B cell (primary cell): Measurements from ENCODE around the gene SPEG. TPM values are rescaled to one million over a fixed set of nuclear protein-coding genes. Genes with fewer than 3 reads are reported as not detected.

Source experiments
- ATAC-seq: fragments of 200-7000 bp; cut with Tn5 transposase; one replicate; pipeline ENCODE4 v1.10.0; 2021; ENCODE audit warnings: low read depth, mild to moderate bottlenecking, moderate number of reproducible peaks, moderate library complexity
- CTCF ChIA-PET: fragments of 350-600 bp; sonication (Branson Sonifier 250); formaldehyde crosslinking; loops from one replicate; lab custom pipeline; 2021; ENCODE audit warnings: antibody characterized with exemption, inconsistent platforms; lab: Charles Lee
- POLR2A ChIA-PET: fragments of 350-600 bp; sonication (Branson Sonifier 250); formaldehyde crosslinking; loops from one replicate; lab custom pipeline; 2021; ENCODE audit warnings: antibody characterized with exemption; lab: Charles Lee
- DNase-seq: peaks from one replicate; pipeline ENCODE4 v3.0.0; 2013
- H2AFZ ChIP-seq: 2 replicates; pipeline ENCODE4 v1.6.1; 2012; ENCODE audit warnings: mild to moderate bottlenecking, low read depth, low read length; ENCODE audit not compliant: insufficient read depth, poor library complexity, severe bottlenecking
- H3K27ac ChIP-seq, 2 donors: 1 replicate in 1 of 2; 2 replicates in 1 of 2; pipeline ENCODE4 v1.5.1; 2012 to 2013; ENCODE audit warnings: low read length in 2 of 2, mild to moderate bottlenecking in 2 of 2, moderate library complexity in 1 of 2
- H3K27me3 ChIP-seq, 4 experiments: fragments of 200-600 bp in 1 of 4; sonication (generic) in 1 of 4; replicated peaks in 1 of 4; 1 replicate in 2 of 4; 2 replicates in 2 of 4; pipeline versions ENCODE4 v1.6.1 to v1.7.0; 2013 to 2016; ENCODE audit warnings: low read length in 3 of 4, mild to moderate bottlenecking in 2 of 4, mixed read lengths in 1 of 4, moderate library complexity in 1 of 4; ENCODE audit not compliant: insufficient read depth in 4 of 4, control insufficient read depth in 3 of 4; ENCODE audit errors: control extremely low read depth in 1 of 4
- H3K36me3 ChIP-seq, 2 experiments: replicated peaks in 1 of 2; 1 replicate in 1 of 2; 2 replicates in 1 of 2; pipeline versions ENCODE4 v1.6.1 to v1.7.1; 2013; ENCODE audit warnings: low read length in 1 of 2; ENCODE audit not compliant: insufficient read depth in 2 of 2, control insufficient read depth in 1 of 2; ENCODE audit errors: control extremely low read depth in 1 of 2, extremely low read depth in 1 of 2
- H3K4me1 ChIP-seq, 2 donors: fragments of 200-600 bp in 1 of 2; sonication (generic) in 1 of 2; 1 replicate in 1 of 2; 2 replicates in 1 of 2; pipeline versions ENCODE4 v1.5.1 to v1.6.1; 2013 to 2017; ENCODE audit warnings: low read length in 2 of 2; ENCODE audit not compliant: control insufficient read depth in 2 of 2, insufficient read depth in 2 of 2
- H3K4me2 ChIP-seq: replicated peaks from 2 replicates; pipeline ENCODE3; 2012; ENCODE audit warnings: mild to moderate bottlenecking, low read depth, low read length; ENCODE audit not compliant: poor library complexity, severe bottlenecking
- H3K4me3 ChIP-seq, 5 experiments: fragments of 200-600 bp in 1 of 5; sonication (generic) in 1 of 5; 1 replicate in 3 of 5; 2 replicates in 2 of 5; pipeline versions ENCODE4 v1.5.1 to v1.7.0; 2011 to 2016; ENCODE audit warnings: low read length in 4 of 5, mild to moderate bottlenecking in 4 of 5, low read depth in 2 of 5, control low read depth in 1 of 5, moderate library complexity in 1 of 5; ENCODE audit not compliant: insufficient read depth in 1 of 5; ENCODE audit errors: control extremely low read depth in 1 of 5, extremely low read depth in 1 of 5
- H3K79me2 ChIP-seq: fragments of 200-600 bp; sonication (generic); one replicate; pipeline ENCODE4 v1.6.0; 2016; ENCODE audit warnings: low read length; ENCODE audit not compliant: control insufficient read depth, insufficient read depth
- H3K9ac ChIP-seq: fragments of 200-600 bp; sonication (generic); 2 replicates; pipeline ENCODE4 v1.6.1; 2017; ENCODE audit warnings: mild to moderate bottlenecking, low read length, moderate library complexity
- H3K9me3 ChIP-seq, 3 donors: one replicate each; pipeline versions ENCODE4 v1.6.1 to v1.7.1; 2013; ENCODE audit warnings: low read length in 2 of 3; ENCODE audit not compliant: control insufficient read depth in 2 of 3, insufficient read depth in 1 of 3; ENCODE audit errors: control extremely low read depth in 1 of 3
- H4K20me1 ChIP-seq: 2 replicates; pipeline ENCODE4 v1.6.0; 2012; ENCODE audit warnings: mild to moderate bottlenecking, low read length; ENCODE audit not compliant: insufficient read depth, control insufficient read depth, poor library complexity, severe bottlenecking
- H3K27ac Mint-ChIP-seq: one replicate; pipeline ENCODE4 v1.8.0; 2021; ENCODE audit warnings: mixed read lengths
- H3K27me3 Mint-ChIP-seq: one replicate; pipeline ENCODE4 v1.8.0; 2021; ENCODE audit warnings: mixed read lengths
- H3K4me1 Mint-ChIP-seq: one replicate; pipeline ENCODE4 v1.8.0; 2021; ENCODE audit warnings: mixed read lengths
- H3K4me3 Mint-ChIP-seq: one replicate; pipeline ENCODE4 v1.8.0; 2021; ENCODE audit warnings: mixed read lengths
- H3K9me3 Mint-ChIP-seq: one replicate; pipeline ENCODE4 v1.8.0; 2022; ENCODE audit warnings: mixed read lengths; ENCODE audit not compliant: insufficient read depth
- EZH2 ChIP-seq: IDR thresholded peaks from 2 replicates; pipeline ENCODE4 v1.6.1; 2012; ENCODE audit warnings: borderline replicate concordance, low read depth, mild to moderate bottlenecking, moderate library complexity, low read length; ENCODE audit not compliant: insufficient read depth, poor library complexity, severe bottlenecking
- WGBS: methylation state at CpG from one replicate; pipeline ENCODE4 v1.1.5; 2013; ENCODE audit warnings: missing lambda C conversion rate; ENCODE audit not compliant: insufficient coverage; 5-methylcytosine and 5-hydroxymethylcytosine counted together
- intact Hi-C: fragments of 100-400 bp; cut with micrococcal nuclease; formaldehyde crosslinking; loops from one replicate; pipeline ENCODE4 v1.10.0; 2022
- polyA plus RNA-seq: library from polyadenylated mRNA; depleted of rRNA; stranded (reverse); fragments of >200 nt; gene quantifications from 2 replicates; pipeline ENCODE4 v1.2.3, GENCODE V29; 2012
- total RNA-seq, 2 donors: library from RNA; stranded (reverse); fragments of 120-200 nt in 1 of 2; gene quantifications; 1 replicate in 1 of 2; 2 replicates in 1 of 2; pipeline versions ENCODE4 v1.2.3 to v1.2.4, GENCODE V29; 2013 to 2022
- TF ChIP-seq, protein P1 (sequence below): fragments of 200-600 bp; IDR thresholded peaks from one replicate; pipeline ENCODE4 v1.8.0; 2022; ENCODE audit warnings: antibody characterized with exemption, mild to moderate bottlenecking

Gene SPEG
- total and polyA plus RNA-seq, 2 donors (not counting 1 experiment from before 2014, with no cell fraction given) = 0.03 to 0.74 TPM

DNA sequence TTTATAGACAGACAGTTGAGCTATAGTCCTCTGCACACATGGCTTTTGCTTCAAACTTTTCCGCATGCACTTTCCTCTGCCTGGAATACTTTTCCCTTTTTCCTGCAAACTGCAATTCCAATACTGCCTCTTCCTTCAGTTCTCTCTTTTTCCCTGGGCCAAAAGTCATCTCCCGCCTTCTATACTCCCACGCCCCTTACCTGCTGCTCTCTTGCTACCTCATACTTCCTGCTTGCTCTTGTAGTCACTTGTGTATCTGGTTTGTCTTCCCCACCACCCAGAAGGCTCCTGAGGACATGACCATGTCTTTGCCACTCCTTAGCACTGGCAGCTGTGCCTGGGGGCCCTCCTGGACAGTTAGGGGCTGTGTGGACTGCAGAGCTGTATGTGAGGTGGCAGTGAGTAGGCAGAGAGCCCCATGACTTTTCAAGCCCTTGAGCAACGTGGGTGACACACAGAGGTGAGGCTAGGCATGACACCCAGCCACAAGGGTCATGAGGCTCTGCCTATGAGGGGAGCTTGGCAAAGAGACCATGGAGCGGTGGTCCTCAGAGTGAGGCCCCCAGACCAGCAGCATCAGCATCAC lies 23.2 kb downstream of the SPEG start:
- intact Hi-C loops = loop anchor here (2.0 kb wide), 1 partner anchor 55 kb away; no protein-coding TSS in a partner anchor
- no peak overlapping the region for H3K27ac Mint-ChIP-seq
- DNase-seq = no peak

GRCh38 chr2:219458996-219459395 lies 24.4 kb downstream of the SPEG start:
- Mint-ChIP-seq H3K27ac (no peak overlapping the region), H3K27me3 (peaks cover 25% of the 10 kb centered on the region), H3K4me1 (peaks cover 3% of the 10 kb centered on the region), H3K9me3 (no peaks in the 10 kb centered on the region), H3K4me3 (no peak overlapping the region)
- H3K9me3 ChIP-seq = no peaks in the 10 kb centered on the region
- no peaks in the 10 kb centered on the region for H3K4me1 ChIP-seq
- DNase-seq = no peak
- no peak overlapping the region for H3K4me3 ChIP-seq
- no peak overlapping the region for H3K9ac ChIP-seq
- H3K36me3 ChIP-seq = no peaks in the 10 kb centered on the region
- no peak overlapping the region for H3K4me2 ChIP-seq
- TF ChIP-seq EZH2 = no peak
- TF ChIP-seq, protein P1, sequence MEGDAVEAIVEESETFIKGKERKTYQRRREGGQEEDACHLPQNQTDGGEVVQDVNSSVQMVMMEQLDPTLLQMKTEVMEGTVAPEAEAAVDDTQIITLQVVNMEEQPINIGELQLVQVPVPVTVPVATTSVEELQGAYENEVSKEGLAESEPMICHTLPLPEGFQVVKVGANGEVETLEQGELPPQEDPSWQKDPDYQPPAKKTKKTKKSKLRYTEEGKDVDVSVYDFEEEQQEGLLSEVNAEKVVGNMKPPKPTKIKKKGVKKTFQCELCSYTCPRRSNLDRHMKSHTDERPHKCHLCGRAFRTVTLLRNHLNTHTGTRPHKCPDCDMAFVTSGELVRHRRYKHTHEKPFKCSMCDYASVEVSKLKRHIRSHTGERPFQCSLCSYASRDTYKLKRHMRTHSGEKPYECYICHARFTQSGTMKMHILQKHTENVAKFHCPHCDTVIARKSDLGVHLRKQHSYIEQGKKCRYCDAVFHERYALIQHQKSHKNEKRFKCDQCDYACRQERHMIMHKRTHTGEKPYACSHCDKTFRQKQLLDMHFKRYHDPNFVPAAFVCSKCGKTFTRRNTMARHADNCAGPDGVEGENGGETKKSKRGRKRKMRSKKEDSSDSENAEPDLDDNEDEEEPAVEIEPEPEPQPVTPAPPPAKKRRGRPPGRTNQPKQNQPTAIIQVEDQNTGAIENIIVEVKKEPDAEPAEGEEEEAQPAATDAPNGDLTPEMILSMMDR = no peak
- ATAC-seq = no peak
- ChIA-PET CTCF (interaction anchor here (1.0 to 12.6 kb wide), 7 partner anchors 8 to 72 kb away, joined by 3 to 146 read pairs (median 4); a partner anchor contains a TSS), POLR2A (no interaction called here)
- H3K79me2 ChIP-seq = no peaks in the 10 kb centered on the region
- H3K27ac ChIP-seq = no peak overlapping the region
- H4K20me1 ChIP-seq = no peaks in the 10 kb centered on the region
- WGBS = 95% methylated on average over 8 of the region's 8 CpGs
- intact Hi-C loops = loop anchor here (1.0 to 2.0 kb wide), 2 partner anchors 56 to 71 kb away; no protein-coding TSS in a partner anchor
- H3K27me3 ChIP-seq = peaks cover 0 to 17% (median 2%) of the 10 kb centered on the region in 4 experiments
- H2AFZ ChIP-seq = no peak overlapping the region

More for the DNA sequence above, 23.2 kb downstream of the SPEG start:
- no peaks in the 10 kb centered on the region for H3K79me2 ChIP-seq
- no peak for ATAC-seq
- no peak overlapping the region for H3K27ac ChIP-seq
- peaks cover 0 to 22% (median 4%) of the 10 kb centered on the region in 4 experiments for H3K27me3 ChIP-seq
- H3K4me3 ChIP-seq = no peak overlapping the region
- H3K27me3 Mint-ChIP-seq = peaks cover 33% of the 10 kb centered on the region
- no peaks in the 10 kb centered on the region for H4K20me1 ChIP-seq
- H3K4me1 Mint-ChIP-seq = peaks cover 3% of the 10 kb centered on the region
- H3K4me1 ChIP-seq = no peaks in the 10 kb centered on the region
- H3K4me2 ChIP-seq = no peak overlapping the region
- POLR2A ChIA-PET = no interaction called here
- H3K9ac ChIP-seq = no peak overlapping the region
- CTCF ChIA-PET = interaction anchor here (0.7 to 12.6 kb wide), 7 partner anchors 9 to 73 kb away, joined by 3 to 146 read pairs (median 4); a partner anchor contains a TSS
- H3K36me3 ChIP-seq = no peaks in the 10 kb centered on the region
- no peak overlapping the region for H2AFZ ChIP-seq
- no peaks in the 10 kb centered on the region for H3K9me3 Mint-ChIP-seq
- 71% methylated on average over 4 of the region's 5 CpGs for WGBS
- no peaks in the 10 kb centered on the region for H3K9me3 ChIP-seq
- TF ChIP-seq EZH2 = no peak
- TF ChIP-seq, protein P1 = no peak
- H3K4me3 Mint-ChIP-seq = no peak overlapping the region
